NCI-H187 treated with DMSO at 0.1 percent for 48 hours (cell line): ENCODE data around the gene LIN37.
A peak's percentile ranks its signal among the peaks of the same experiment; 100 is the strongest.

Source experiments
- DNase-seq: peaks from one replicate; lab custom pipeline; 2025; lab: John Stamatoyannopoulos, UW

The LIN37 gene

DNA sequence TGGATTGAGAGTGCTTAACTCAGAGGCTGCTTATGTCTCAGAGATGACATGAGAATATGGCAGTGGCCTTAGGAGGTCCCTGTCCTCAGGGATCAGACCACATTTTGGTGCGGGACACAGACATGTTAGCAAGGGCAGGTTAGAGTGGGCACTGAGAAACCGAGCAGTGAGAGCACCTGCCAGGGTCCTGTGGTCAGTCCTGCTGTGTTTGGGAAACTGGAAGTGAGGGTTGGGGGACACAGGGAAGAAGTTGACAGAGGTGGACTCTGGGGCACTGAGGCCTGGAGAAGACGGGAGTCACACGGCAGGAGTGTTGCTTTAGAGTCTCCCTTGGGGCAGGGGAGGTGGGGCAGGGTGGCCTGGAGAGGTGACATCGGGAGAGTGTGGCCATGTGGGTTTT is 13.5 kb upstream of the LIN37 start:
- DNase-seq = no peak

DNA sequence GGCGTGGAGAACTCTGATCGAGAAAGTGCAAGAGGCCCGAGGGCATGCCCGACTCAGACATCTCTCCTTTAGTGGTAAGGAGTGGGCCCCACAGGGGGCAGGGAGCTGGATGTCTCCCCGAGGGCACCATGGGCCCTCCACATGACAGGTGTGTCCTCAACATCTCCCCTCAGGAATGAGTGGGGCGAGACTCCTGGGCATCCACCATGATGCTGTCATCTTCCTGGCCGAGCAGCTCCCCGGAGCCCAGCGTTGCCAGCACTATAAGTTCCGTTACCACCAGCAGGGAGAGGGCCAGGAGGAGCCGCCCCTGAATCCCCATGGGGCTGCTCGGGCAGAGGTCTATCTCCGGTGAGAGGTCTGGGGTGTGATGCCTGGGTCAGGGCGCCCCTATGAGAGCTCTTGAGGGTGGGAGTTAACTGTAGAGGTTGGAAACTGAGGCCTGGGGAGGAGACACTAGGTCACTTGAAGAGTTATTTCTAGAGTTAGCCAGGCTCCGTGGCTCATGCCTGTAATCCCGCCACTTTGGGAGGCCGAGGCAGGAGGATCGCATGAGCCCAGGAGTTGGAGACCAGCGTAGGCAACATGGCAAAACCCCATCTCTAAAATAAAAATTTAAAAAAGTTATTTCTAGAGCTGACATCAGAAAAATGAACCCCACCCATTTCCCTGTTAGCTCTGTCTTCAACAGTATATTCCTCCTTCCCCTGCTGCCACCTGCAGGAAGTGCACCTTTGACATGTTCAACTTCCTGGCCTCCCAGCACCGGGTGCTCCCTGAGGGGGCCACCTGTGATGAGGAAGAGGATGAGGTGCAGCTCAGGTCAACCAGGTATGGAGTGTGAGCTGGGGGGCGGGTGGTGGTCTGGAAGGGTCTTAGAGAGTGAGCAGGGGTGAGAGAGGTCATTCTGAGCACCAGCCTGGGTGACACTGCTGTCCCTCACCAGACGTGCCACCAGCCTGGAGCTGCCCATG is 11.2 kb upstream of the LIN37 start:
- DNase-seq = no peak

DNA sequence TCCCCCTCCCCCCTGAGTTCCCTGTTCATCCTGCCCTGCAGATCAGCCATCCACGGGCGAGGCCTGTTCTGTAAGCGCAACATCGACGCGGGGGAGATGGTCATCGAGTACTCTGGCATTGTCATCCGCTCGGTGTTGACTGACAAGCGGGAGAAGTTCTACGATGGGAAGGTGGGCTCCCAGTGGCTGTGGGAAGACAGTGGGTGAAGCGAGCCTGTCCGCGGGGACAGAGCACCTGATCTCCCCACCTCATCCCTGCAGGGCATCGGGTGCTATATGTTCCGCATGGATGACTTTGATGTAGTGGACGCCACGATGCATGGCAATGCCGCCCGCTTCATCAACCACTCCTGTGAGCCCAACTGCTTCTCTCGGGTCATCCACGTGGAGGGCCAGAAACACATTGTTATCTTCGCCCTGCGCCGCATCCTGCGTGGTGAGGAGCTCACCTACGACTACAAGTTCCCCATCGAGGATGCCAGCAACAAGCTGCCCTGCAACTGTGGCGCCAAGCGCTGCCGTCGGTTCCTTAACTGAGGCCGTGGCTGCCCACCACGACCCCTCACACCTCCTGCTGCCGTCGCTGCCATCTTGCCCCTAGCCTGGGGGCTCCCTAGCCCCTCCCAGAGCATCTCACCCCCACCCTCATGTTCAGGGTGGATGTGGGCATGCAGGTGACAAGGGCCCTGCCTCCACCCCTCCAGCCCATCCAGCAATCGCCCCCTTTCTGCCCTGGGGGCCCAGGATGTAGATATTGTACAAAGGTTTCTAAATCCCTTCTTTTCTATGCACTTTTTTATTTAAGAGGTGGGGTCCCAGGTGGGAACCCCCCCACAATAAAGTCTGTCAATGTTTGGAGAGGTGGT is 10.1 kb upstream of the LIN37 start:
- no peak for DNase-seq

DNA sequence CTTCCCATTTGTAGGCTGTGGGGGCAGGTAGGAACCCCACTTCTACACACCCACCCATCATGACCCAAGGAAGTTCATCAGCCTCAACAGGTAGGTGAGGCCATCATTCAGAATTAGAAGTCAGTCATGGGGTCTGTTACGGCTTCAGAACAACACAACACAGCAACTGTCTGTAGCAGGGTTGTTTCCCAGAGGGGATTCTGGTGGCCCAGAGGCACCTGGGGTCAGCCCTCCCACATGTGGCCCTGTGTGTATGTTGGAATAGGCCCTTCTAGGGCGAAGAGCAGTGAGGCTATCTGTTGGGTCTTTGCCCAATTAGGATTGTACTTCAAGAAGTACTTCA is 9.5 kb upstream of the LIN37 start:
- DNase-seq = no peak

DNA sequence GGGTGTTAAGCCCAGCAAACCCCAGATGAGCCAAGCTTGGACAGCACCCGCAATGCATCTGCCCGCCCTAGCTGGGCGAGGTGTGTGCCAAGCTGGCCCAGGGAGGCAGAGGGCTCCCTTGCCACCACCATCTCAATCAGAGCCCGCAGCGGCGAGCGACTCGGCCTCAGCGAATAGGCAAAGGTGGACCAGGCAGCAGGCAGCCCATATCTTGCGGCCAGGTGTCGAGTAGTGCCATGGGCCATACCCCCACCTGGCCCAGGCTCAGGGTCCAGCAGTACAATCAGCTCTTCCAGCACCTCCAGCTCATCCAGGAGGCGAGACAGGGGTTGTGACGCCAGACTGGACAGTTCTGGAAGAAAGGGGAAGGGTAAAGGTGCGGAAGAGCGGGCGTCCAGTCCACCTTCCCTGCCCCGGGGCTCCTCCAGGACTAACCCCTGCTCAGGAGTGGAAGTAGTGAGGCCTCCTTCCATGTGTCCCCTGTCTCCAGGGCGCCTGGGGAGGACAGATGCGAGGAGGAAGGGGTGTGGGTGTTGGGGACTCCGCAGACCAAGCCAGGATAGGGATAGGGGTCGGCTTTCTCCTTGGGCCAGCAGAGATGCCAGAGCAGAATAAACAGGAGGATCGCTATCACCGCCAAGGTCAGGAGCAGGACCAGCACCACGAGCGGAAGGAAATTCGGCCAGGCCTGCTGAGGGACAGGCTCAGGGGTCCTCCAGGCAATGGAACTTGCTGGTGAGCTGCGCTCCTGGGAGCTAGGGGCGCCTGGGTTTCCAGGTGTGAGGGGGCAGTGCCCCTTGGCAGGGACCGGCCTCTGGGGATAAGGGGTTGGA is 8.9 kb upstream of the LIN37 start:
- DNase-seq = no peak

DNA sequence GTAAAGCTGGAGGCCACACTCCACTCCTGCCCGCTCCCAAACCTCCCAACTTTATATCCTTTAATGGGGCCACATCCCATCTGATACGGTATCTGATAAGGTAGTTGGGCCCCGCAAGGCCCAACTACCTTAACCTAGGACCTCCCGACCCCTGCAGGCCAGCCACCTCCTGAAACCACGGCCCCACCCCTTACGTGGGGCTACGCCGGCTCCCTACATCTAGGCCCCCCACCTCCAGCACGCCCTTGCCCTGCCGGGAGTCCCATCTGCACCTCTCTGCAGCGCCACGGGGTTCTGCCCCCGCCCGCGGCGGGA is 8.3 kb upstream of the LIN37 start:
- DNase-seq = no peak

DNA sequence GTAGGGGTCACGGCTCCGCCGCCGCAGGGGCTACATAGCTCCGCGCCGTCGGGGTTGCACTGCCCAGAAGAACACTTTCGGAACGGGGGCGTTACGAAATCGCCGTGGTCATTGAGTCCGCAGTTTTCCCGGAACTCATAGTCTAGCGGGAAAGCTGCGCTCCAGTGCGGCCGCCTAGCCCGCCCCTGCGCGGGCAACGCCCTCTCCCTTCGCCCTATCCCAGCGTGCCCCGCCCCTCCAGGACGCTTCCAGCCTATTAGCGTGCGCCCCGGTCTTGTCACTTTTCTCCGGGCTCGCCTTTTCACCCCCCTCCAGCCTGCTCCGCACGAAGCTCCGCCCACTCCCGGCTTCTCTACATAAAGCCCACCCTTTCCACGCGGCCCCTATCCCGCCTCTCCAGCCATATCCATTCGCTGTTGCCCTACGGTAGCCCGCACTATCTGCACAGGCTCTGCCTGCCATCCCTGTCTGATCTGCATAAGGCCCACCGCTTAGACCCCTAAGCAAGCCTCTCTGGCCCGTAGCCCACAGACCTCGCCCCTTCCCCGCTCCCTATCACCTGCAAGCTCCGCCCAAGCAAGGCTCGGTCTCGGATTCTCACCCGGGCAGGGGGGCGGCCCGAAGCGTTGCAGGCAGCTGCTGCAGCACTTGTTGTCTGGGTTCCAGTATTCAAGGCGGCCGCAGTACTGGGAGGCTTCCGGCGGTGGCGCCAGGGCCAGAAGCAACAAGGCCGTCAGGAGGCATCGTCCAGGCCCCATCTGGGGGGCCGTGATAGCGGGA is 7.8 kb upstream of the LIN37 start:
- peak; percentile 91 for DNase-seq

DNA sequence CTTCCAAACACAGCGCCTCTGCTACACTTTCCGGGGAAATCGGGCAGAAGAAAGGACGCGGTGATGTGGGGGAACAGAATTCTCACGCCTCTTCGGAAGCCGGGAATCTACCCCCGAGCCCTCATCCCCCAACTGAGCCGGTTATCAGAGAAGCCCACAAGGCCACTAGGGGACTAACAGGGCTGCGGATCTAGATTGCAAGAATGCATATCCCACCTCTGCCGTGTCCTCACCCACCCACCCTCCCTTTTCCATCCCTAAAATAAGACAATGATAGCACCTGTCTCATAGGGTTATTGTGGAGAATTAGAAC is 7.2 kb upstream of the LIN37 start:
- no peak for DNase-seq

DNA sequence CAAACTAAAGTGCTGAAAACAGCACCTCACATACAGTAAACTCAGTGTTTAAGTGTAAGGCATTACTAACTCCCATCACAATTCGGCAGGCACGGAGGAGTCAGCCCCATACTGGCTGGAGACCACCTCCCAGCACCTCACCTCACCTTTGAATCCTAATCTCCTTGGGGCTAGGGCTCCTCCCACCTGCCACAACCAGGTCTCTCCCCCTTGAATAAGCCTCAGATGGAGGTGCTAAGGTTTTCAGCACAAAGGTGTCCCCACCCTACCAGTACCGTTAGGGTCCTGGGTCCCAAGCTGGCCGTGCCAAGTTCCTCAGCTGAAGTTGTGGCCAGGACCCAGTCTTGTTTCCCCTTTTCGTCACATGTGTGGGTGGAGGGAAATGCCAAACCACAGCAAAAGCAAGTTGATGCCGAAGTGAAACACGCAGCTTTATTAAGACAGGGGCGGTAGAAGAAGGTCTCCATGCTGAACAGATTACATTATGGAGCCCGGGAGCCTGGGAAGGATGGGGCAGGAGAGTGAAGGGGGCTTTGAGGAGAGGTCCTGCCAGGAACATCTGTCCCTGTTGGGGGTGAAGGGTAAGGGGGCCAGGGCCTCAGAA is 6.2 kb upstream of the LIN37 start, which contains the start of gene IGFLR1:
IGFLR1 (minus strand) TSS at position 332 of the 604 bp plus-strand sequence. CDS start 1,272 bp downstream, outside the sequence.
- no peak for DNase-seq

DNA sequence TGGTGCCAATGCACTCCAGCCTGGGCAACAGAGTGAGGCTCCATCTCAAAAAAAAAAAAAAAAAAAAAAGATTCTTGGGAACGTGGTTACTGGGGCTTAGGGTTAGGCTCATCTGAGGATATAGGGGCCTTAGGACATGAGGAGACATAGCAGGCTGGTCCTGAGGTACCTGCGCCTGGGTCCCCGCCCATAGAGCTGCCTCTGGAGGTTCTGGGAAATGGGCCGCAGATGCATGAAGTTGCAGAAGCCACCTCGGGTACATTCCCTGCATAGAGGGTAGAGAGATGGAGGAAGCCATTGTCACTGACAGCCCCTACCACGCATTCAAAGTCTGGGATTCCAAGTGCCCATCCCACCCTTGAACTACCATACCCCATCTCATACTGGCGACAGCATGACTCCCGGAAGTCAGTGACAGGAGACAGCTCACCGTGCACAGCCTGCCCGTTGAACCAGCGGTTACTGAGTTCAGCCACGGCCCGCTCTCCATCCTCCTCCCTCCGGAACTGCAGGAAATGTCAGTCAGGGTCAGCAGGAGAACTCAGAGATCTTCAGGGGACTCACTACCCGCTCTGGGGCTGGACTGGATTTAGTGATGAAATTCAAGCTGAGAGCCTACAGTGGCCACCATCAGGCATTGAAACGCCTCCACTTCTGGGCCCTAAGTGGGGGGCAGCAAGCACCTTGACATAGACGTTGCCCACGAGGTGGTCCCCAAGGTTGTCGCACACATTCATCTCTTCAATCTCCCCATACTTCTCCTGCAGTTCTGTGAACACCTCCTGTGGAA is 4.5 kb upstream of the LIN37 start:
- DNase-seq = no peak

DNA sequence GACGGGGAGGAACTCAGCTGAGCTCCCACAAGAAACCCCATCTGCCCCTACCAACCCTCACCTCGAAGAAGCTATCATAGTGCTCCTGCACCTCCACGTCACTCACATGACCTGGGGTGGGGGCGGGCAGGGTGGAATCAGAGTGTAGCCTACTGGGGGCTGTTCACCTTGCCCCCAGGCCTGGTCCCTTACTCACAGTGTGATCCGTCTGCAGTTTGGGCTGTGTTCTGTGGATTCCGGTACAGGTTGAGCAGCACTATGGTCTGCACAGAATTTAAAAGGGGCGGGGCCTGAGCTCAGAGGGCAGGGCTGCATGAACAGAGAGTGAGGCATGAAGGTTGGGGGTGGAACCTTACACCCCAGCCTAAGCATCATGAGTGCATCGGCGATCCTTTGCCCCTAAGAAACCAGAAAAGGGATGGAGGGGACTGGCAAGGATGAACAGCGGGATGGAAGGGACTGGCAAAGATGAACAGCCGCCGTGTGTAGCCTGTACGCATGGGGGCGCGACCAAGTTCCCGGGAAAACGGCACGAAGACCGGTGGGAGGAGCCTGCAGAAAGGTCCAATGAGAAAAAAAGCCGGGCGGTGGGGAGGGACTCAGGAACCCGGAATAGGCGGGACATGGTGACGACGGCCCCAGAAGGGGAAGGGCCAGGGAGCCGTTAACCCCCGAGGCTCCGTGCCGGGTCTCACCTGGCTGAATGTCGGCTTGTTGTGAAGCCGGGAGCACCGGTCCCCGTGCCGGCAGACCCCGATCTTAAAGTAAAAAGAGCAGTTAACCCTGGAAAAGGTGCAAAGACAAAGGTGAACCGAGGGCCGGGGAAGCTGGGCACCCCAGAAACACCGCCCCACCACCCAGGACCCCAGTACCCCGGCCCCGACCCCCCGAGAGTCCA is 3.7 kb upstream of the LIN37 start:
- DNase-seq = peak; percentile 91

DNA sequence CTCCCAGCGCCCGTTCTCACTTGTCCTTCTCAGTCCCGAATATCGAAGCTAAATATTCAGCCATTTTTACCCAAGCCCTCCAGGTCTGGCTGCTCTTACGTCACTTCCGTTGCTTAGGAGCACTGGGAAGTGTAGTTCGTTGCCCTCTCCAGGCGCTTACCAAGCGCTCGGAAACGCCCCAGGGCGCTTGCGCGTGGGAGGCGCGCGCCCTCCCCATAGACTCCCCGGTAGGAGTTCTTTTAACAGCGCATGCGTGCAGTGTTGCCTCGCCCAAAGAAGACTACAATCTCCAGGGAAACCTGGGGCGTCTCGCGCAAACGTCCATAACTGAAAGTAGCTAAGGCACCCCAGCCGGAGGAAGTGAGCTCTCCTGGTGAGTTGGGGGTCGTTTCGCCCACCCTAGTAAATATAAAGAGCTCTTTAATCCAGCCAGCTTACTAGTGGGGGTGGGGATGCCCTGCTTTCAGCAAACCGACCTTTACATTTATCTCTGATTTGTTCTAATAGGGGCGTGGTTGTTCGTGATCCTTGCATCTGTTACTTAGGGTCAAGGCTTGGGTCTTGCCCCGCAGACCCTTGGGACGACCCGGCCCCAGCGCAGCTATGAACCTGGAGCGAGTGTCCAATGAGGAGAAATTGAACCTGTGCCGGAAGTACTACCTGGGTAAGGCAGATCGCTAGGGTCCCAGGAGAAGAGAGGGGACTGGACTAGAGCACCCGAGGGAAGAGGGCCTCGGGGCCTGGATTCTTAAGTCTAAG is 2.9 kb upstream of the LIN37 start, which contains the start of the genes PSENEN and U2AF1L4:
PSENEN (plus strand) TSS at position 324 of the 759 bp plus-strand sequence; CDS start at position 604, 280 bp downstream.
U2AF1L4 (minus strand) TSS at position 91 of the 759 bp plus-strand sequence; CDS start at position 64, 27 bp downstream.
- DNase-seq = peak; percentile 96

DNA sequence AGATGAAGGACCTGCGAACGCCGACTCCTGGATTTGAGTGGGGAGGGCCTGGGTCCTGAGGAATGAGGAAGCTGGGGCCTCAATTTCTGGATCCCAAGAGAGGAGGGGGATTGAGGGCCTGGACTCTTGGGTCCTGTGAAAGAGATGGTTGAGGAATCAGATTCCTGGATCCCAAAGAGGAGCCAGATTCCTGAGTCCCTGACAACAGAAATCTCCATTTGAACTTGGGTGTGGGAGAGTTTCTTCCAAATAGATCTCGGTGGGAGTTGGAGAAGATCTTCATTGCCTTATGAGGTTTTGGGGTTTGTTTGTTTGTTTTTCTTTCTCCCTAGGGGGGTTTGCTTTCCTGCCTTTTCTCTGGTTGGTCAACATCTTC is 2.3 kb upstream of the LIN37 start:
- no peak for DNase-seq

DNA sequence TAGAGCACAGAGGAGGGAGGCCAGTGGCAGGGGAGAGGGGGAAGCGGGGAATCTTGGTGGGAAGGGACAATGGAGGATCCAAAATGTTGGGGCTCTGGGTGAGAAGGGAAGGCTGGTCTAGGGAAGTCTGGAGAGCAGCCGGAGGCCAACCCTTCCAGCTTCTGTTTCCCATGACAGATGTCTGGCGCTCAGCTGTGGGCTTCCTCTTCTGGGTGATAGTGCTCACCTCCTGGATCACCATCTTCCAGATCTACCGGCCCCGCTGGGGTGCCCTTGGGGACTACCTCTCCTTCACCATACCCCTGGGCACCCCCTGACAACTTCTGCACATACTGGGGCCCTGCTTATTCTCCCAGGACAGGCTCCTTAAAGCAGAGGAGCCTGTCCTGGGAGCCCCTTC is 1.8 kb upstream of the LIN37 start:
- DNase-seq = no peak

DNA sequence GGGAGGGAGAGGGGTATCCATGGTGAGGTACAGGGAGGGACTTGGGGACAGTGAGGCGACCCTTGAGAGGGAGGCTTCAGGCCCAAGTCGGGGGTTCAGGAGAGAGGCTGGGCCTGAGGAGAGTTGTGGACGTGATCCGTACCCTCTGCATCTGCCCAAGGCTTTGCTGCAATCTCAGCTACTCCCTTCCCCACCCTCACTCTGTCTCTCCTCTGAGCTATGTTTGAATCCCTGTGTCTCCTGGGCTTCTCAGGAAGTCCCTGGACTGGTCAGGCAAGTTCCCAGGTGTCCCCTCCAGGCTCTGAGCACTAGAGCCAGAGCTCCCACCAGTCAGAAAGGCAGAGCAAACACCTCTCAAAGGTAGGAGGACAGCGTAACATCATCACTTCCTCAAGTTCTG is 1.8 kb downstream of the LIN37 start:
- no peak for DNase-seq

DNA sequence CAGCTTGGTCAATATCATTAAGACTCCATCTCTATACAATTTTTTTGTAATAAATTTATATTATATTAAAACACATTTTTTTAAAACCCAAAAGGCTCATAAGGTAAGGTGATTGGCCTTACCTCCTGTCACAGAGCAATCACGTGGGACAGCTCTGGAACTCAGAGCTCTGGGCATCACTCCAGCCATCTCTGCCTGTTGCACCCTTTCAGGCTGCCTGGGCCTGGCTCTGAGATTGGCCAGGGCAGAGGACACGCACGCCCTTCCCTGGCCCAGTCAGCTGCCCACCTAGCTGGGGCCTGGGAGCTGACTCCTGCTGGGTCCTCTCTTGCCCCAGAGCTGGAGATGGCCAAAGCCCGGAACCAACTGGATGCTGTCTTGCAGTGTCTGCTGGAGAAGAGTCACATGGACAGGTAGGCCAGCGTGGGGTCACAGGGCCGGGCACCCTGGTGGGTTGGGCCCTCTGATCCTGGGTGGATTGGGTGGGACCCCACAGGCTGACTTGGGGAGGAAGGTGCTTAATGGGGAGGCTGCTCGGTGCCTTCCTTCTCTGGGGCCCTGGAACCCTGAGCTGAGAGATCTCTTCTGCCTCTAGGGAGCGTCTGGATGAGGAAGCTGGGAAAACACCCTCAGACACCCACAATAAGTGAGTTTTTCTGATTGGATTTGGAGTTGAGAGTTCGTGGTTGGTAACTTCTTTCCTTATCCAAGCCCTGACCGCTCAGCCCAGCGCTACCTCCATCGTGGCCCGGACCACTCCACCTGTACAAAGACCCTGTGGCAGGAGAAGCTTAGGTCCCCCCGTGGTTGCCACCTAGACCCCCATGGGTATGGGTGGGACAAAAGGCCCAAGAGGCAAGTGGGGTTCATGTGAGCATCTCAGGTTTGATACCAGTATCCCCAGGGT is 3.7 kb downstream of the LIN37 start:
- no peak for DNase-seq

DNA sequence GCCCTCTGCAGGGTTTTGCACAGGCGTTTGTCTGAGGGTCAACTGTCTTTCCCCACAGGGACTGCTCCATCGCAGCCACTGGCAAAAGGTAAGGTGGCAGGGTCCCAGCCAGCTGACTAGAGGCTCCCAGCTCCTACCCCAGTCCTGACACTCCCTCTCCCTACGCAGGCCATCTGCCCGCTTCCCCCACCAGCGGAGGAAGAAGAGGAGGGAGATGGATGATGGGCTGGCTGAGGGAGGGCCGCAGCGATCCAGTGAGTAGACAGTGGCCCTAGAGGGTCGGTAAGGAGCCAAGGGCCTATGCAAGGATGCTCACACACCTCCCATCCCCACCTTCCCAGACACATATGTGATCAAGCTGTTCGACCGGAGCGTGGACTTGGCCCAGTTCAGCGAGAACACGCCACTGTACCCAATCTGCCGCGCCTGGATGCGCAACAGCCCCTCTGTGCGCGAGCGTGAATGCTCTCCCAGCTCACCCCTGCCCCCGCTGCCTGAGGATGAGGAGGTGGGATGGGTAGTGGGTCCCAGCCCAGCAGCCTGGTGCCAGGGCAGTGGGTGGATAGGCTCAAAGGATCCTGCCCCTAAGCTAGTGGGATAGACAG is 4.5 kb downstream of the LIN37 start:
- no peak for DNase-seq
